CD4-positive, alpha-beta T cell treated with Interleukin-15 for 4 hours (primary cell): Measurements from ENCODE around the gene C22orf23.

ENCODE experiments used
- DNase-seq: peaks from one replicate; pipeline ENCODE4 v3.0.0-alpha.2; 2020; ENCODE audit warnings: low spot score

C22orf23 gene

GRCh38 chr22:37925767-37926166 is 27.6 kb downstream of the C22orf23 start:
- DNase-seq, result no peak

DNA sequence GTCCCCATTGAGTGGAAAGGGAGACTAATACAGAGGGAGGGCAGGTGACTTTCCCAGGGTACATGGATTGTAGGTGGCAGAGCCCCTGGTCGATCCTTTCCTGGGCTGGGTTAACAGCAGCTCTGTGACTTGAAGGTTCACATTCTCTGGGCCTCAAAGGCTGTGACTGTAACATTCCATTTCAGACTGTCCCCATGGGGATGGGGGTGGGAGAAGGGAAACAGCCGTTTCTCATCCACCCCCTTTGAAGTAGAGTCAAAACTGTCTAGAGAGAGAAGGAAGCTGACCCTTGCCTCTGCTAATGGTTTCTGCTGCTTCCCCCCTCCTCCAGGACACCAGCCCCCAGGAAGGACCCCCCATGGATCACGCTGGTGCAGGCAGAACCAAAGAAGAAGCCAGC is 28.1 kb downstream of the C22orf23 start:
- DNase-seq, result no peak

GRCh38 chr22:37924386-37925065 is 28.9 kb downstream of the C22orf23 start:
- DNase-seq, result no peak

DNA sequence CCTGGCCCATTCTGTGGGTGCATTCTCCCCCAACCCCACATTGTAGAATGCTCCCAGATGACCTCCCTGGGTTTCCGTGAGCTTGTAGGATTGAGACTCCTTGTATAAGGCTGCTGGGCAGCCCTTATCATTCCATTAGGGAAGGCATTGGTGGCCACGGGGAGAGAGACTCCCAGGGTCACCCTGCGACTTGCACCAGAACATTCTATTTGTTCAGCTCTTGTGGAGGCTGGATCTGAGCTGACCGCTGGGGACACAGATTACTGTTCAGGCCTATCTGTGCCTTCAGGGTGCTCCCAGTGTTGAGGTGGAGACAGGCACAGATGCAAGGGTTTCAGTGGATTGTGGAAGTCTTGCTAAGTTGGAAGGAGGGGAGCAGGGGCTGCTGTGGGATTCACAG is 29.5 kb downstream of the C22orf23 start:
- no peak for DNase-seq

DNA sequence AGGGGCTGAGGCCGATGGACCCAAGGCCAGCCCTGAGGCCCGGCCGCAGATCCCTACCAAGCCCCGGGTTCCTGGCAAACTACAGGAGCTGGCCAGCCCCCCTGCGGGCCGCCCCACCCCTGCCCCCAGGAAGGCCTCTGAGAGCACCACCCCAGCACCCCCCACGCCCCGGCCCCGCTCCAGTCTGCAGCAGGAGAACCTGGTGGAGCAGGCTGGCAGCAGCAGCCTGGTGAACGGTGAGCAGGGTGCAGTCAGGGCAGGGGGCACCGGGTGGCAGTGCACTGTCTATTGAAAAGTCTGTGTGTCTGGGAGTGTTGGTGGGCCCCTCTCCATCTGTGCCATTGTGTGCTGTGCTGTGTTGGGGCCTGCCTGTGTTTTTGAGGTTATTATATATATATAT is 31.2 kb downstream of the C22orf23 start:
- no peak for DNase-seq

DNA sequence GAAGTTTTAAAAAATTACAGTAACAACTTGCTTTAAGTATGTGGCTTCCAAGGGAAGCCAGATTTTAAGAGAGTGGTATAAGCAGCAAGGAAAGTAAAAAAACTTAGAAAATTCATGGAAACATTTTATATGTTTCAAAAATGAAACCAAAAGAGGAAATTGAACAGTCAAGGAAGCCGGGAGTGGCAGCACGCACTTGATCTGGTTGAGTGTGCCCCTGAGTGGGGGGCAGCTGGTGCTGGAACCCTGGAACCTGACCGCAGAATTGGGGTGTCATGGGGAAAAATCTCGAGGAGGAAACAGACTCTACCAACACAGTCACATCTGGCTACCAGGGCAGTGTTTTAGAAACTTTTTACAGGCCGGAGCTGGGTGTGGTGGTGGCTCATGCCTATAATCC is 33.3 kb downstream of the C22orf23 start:
- no peak for DNase-seq

DNA sequence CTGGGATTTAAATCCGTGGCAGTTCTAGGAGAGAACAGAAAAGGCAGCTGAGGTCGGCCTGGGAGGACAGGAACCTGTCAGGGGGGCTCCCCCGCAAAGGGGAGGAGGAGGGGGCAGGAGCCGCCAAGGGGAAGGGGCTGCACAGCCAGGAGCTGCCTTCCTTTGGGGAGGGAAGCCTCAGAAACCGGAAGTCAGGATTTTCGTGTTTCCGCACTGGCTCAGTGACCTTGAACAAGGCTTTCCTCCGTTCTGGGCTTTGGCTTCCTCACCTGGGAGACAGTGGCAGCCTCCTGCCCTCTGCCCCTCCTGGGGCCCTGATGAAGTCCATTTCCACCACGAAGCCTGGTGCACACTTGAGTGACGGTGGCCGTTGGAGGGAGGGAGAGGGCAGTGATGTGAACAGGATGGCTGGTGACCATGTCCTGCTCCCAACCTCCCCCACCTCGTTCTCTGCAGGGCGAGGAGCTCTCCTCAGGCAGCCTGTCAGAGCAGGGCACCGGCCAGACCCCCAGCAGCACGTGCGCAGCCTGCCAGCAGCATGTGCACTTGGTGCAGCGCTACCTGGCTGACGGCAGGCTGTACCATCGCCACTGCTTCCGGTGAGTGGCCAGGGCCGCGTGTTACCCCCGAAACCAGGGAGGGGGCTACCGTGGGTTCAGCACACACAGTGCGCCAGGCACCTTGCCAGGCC is 34.7 kb downstream of the C22orf23 start:
- no peak for DNase-seq

DNA sequence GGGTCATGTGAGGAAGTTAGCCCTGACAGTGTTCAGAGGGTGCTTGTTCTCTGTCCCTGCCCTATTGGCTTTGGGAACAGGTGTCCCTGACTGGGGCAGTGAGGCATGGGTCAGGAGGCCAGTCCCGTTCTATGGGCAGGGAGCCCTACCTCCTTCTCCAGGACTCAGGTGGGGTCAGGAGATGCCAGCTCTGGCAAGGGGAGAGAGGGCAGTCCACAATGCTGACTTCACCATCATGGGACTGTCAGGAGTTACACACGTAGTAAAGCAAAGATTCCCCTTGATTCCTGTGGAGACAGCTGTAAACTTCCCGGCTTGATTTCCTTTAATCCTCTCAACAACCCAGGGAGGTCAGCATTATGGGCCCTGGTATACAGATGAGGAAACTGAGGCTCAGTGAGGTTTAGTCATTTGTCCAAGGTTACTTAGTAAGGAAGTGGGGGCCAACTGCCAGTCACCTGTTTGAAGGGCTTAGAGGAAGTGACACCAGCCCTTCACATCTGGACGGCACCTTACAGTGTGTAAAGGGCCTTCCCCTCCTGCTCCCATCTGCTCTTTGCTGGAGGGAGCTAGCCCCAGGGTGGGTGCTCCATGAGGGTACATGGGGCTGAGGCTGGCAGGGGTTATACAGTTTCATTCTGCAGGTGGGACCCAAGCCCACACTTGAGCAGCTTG is 35.4 kb downstream of the C22orf23 start:
- no peak for DNase-seq

DNA sequence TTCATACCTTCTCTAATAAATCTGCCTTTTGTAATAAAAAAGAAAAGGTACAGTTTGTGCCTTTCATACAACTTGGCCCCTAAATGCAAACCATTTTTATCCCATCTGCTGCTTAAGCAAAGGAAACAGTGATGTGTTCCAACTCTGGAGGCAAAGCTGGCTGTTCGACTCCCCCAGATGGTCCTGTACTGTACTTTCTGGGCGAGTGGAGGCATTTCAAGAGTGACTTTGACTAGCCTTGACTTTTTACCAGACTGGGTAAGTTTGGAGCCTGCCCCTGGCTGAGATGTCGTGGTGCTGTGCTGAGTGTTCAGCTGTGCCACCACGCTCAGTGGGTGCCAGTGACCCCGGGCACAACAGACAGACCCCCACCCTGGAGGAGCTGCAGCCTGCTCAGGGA is 37.1 kb downstream of the C22orf23 start:
- no peak for DNase-seq

DNA sequence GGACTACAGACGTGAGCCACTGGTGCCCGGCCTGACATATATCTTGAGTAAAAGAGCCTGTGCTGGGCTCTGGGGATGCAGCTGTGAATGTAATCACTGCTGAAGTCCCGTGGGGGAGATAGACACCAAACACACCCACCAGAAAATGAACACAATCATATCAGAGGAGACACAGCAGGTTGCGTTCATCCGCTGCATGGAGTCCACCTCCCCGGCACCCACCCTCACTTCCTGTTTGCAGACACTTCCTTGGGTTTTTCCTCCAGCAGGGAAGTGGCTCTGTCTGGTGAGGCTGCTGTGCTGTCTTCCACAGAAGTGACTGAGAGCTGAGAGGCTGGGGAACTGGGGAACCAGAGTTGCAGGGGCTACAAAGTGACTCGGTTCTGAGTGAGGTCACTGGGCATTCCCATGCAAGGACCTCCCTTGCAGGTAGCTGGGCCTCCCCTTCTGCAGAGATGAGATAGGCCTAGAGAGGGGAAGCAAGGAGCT is 40.1 kb downstream of the C22orf23 start:
- DNase-seq, result no peak

- DNase-seq, result no peak
These were observed 41.2 kb downstream of the C22orf23 start for GRCh38 chr22:37912171-37912570.

DNA sequence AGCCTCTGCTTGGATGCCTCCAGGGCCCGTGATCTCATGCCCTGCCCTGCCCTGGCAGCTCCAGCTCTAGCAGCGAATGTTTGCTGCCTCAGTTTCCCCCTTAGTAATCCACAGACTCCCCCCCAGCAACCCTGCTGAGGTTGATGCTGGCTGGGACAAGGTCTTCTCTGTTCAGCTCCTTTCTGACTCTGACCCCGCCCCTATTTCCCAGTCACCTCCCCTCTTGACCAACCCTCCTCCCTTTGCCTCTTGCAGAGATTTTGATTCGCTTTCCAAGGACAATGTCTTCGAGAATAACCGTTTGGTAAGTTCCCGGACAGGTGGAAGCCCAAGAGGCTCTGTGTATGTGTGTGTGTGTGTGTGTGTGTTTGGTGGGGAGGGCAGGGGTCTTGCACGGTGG is 41.7 kb downstream of the C22orf23 start:
- DNase-seq, result no peak

DNA sequence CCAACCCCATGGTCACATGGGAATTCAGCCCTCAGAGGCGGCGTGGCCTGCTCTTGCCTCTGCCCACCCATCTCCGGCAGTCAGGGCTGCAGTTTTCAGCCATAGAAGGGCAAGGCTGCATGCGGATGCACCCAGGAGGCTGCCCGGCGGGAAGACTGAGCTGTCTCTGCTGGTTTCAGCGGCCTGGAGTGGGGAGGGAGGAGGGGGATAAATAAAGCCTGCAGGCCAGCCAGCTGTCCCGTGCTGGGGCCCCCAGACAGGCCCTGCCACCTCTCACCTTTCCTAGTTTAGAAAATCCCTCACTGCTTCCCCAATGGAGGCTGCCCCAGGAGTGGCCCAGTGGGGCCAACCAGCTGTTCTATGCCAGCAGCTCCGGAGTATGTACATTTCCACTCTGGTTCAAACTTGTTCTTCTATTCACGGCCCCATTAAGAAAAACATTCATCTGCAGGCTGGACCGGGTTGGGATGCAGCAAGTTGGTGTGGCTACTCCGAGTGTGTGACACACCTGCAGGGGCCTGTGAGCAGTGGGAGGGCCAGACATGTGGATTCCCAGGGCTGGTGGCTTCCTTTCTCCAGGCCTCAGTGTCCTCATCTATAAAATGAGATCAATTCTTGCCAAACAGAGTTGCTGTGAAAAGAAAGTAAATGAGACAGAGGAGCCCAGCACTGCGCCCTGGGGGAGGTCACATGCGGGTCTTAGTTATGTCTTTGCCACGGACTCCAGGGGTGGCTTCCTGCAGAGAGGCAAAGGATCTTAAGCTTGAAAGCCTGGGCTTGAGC is 42.3 kb downstream of the C22orf23 start:
- DNase-seq, result no peak

DNA sequence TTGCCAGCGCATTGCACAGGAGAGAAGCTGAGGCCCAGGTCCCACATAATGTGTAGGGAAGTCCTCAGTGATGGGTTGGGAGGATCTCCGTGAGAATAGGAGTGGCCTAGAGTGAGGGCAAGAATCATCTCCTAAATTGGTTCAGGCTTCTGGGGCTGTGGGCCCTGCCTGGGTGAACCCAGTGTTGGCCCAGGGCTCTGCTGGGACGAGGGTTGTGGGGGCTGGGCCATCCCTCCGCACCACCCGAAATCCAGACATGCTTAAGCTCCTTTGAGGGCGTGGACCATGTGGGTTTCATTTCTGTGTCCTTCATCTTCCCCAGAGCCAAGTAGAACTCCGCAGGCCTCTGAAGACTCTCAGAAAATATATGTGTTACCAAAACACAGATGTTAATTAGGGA is 43.6 kb downstream of the C22orf23 start:
- no peak for DNase-seq

- DNase-seq, result no peak
These were observed 46.1 kb downstream of the C22orf23 start for GRCh38 chr22:37907036-37907954.

- DNase-seq, result peak; percentile 26
These were observed 46.9 kb downstream of the C22orf23 start for GRCh38 chr22:37906364-37907008.

- DNase-seq, result peak; percentile 51
These were observed 47.7 kb downstream of the C22orf23 start, which contains the start of gene MICALL1 for GRCh38 chr22:37905534-37906363. Gene MICALL1 (plus strand): TSS chr22:37906297. CDS start chr22:37906423, 126 bp downstream.

DNA sequence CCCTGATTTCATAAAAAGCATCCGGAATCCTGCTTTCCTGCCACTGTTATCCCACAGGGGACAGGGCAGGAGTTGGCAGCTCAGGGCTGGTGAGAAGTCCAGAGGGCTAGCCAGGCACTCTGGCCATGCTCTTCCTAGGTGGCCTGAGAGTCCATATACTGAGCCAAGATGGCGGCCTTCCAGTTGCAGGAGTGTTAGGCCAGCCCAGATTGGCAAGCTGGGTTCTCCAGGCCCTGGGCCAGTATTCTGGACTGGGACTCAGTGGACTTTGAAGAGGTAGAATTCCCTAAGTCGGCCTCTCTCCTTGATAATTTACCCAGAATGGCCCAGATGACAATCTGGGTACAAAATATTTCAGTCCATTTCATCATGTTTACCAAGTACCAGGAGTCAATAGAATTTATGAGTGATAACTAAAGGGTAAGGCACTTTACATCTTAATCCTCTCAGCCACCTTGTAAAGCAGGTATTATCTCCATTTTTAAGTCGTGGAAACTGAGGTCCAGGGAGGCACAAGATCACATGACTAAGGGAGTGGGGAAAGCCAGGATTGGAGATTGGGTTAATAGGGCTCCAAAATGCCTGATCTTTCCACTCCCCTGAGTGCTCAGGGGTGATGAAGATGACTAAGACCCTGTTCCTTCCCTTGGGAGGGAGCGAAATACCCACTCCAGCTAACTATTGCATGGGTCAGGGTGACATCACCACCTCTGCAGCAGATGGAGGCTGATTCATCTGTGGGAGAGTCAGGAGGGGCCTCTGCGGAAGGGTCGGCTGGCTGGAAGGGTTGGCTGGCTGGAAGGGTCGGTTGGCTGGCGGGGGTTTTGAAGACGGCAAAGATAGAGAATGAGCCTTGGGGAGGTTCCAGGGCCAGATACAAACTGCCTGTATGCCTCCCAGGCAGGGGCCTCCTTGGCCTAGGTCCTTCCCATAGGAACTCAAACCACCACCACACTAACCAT is 48.5 kb downstream of the C22orf23 start:
- peak; percentile 6 for DNase-seq
